ENCODE measurements around the gene ZNF335.
"Not testable (repeated sequence)": the region's sequence is repeated elsewhere in the genome, so short reads cannot be mapped to it uniquely, and the experiment has no call there.

DNA sequence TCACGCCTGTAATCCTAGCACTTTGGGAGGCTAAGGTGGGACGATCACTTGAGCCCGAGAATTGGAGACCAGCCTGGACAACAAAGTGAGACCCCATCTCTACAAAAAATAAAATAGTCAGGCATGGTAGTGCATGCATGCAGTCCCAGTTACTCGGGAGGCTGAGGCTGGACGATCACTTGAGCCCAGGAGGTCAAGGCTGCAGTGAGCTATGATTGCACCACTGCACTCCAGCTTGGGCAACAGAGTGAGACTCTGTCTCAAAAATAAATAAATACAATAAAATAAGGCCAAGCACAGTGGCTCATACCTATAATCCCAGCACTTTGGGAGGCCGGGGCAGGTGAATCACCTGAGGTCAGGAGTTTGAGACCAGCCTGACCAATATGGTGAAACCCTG is 70.7 kb downstream of the ZNF335 start:
- TF ChIP-seq EZH2 (IDR thresholded peaks at IDR 0.05; ENCODE audit: insufficient read depth, poor library complexity, severe bottlenecking); EZH2phosphoT487 (IDR thresholded peaks at IDR 0.05; ENCODE audit: insufficient read depth, low read depth): not testable (repeated sequence)
